ENCODE measurements around the gene PPP2R3B. TPM values are rescaled to one million over a fixed set of nuclear protein-coding genes. Genes with fewer than 3 reads are reported as not detected.

Gene PPP2R3B
- polyA plus RNA-seq, 1 donor from 2014 or later = 41.7 TPM

DNA sequence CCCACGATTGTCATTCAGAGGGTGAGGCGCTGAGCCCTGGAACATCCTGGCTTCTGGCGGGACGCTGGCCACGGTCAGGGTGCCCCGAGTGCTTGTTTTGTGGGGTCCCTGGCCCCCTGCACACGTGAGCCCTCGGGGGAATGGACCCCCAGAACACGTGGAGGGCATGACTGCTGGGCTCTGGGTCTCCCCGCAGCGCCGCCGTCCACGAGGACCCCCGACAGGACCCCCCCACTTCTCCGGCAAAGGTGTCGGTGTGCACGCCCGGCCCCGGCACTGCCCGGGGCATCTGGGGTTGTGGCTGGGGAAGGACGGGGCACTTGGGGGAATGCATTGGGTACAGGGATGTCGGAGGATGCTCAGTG is 54.2 kb downstream of the PPP2R3B start:
- Histone ChIP-seq H4K20me1 (ENCODE audit: insufficient read depth) (no peaks in the 10 kb centered on the region), H3K4me2 (ENCODE audit: low read length) (no peak overlapping the region), H3K27me3 (ENCODE audit: insufficient read depth, low read depth, low read length) (no peaks in the 10 kb centered on the region), H3K9me3 (ENCODE audit: low read length) (no peaks in the 10 kb centered on the region), H3K9me2 (ENCODE audit: insufficient read depth, low read length) (no peaks in the 10 kb centered on the region), H3F3A (ENCODE audit: insufficient read depth, low read length, poor library complexity, severe bottlenecking) (no peaks in the 10 kb centered on the region), H3K4me3 (ENCODE audit: low read length) (no peak overlapping the region), H2AFZ (ENCODE audit: low read depth, low read length) (no peak overlapping the region), H3K36me3 (ENCODE audit: insufficient read depth, low read length) (no peaks in the 10 kb centered on the region), H3K9ac (ENCODE audit: low read length) (no peak overlapping the region), H3K79me2 (replicated peaks; ENCODE audit: insufficient read depth, low read length) (no peaks in the 10 kb centered on the region), H3K27ac (ENCODE audit: low read length) (no peak overlapping the region)
- TF ChIP-seq RAD21 (conservative IDR thresholded peaks at IDR 0.05) (no peak), SMC3 (conservative IDR thresholded peaks at IDR 0.05; ENCODE audit: poor library complexity) (no peak), EP300 (conservative IDR thresholded peaks at IDR 0.05; ENCODE audit: poor library complexity, severe bottlenecking) (no peak), MXI1 (conservative IDR thresholded peaks at IDR 0.05; ENCODE audit: poor library complexity, severe bottlenecking) (no peak), TAF1 (IDR thresholded peaks at IDR 0.05; ENCODE audit: low read depth) (no peak), EZH2 (IDR thresholded peaks at IDR 0.05; ENCODE audit: borderline replicate concordance, insufficient read depth, low read length, poor library complexity, severe bottlenecking) (no peak), POLR2AphosphoS5 (IDR thresholded peaks at IDR 0.05) (no peak)
- TF ChIP-seq, protein P1, sequence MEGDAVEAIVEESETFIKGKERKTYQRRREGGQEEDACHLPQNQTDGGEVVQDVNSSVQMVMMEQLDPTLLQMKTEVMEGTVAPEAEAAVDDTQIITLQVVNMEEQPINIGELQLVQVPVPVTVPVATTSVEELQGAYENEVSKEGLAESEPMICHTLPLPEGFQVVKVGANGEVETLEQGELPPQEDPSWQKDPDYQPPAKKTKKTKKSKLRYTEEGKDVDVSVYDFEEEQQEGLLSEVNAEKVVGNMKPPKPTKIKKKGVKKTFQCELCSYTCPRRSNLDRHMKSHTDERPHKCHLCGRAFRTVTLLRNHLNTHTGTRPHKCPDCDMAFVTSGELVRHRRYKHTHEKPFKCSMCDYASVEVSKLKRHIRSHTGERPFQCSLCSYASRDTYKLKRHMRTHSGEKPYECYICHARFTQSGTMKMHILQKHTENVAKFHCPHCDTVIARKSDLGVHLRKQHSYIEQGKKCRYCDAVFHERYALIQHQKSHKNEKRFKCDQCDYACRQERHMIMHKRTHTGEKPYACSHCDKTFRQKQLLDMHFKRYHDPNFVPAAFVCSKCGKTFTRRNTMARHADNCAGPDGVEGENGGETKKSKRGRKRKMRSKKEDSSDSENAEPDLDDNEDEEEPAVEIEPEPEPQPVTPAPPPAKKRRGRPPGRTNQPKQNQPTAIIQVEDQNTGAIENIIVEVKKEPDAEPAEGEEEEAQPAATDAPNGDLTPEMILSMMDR (IDR thresholded peaks at IDR 0.05; ENCODE audit: poor library complexity, severe bottlenecking) = no peak
- TF ChIP-seq, protein P2, sequence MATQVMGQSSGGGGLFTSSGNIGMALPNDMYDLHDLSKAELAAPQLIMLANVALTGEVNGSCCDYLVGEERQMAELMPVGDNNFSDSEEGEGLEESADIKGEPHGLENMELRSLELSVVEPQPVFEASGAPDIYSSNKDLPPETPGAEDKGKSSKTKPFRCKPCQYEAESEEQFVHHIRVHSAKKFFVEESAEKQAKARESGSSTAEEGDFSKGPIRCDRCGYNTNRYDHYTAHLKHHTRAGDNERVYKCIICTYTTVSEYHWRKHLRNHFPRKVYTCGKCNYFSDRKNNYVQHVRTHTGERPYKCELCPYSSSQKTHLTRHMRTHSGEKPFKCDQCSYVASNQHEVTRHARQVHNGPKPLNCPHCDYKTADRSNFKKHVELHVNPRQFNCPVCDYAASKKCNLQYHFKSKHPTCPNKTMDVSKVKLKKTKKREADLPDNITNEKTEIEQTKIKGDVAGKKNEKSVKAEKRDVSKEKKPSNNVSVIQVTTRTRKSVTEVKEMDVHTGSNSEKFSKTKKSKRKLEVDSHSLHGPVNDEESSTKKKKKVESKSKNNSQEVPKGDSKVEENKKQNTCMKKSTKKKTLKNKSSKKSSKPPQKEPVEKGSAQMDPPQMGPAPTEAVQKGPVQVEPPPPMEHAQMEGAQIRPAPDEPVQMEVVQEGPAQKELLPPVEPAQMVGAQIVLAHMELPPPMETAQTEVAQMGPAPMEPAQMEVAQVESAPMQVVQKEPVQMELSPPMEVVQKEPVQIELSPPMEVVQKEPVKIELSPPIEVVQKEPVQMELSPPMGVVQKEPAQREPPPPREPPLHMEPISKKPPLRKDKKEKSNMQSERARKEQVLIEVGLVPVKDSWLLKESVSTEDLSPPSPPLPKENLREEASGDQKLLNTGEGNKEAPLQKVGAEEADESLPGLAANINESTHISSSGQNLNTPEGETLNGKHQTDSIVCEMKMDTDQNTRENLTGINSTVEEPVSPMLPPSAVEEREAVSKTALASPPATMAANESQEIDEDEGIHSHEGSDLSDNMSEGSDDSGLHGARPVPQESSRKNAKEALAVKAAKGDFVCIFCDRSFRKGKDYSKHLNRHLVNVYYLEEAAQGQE (IDR thresholded peaks at IDR 0.05; ENCODE audit: borderline replicate concordance) = no peak

DNA sequence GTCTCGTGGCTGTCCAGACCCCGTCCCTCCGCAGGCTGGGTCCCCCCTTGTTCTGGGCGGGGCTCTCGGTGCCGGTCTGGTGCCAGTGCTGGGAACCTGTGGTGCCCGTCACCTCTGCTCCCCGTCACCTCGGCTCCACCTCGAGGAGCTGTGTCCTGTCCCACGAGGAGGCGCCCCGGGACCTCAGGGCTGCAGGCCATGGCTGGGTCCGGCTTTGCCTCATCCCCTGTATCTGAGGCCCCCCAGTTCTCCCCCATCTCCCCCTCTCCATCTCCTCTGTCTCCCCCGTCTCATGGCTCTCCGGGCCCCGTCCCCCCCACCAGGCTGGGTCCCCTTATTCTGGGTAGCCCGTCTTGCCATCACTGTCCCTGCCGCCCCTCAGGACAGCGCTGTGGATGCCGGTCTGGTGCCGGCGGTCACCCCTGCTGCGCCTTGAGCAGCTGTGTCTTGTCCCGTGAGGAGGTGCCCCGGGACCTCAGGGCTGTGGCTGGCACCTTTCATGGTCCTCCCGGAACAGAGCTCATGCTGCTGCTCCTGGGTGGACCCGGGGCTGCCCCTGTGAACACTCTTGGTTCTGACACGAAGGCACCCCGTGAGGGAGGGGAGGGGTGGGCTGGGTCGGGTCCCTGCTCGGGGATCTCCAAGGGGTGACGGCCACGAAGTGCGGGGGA is 54.7 kb downstream of the PPP2R3B start:
- H3F3A ChIP-seq (ENCODE audit: insufficient read depth, low read length, poor library complexity, severe bottlenecking) = no peaks in the 10 kb centered on the region
- TF ChIP-seq SMC3 (conservative IDR thresholded peaks at IDR 0.05; ENCODE audit: poor library complexity) (no peak), RAD21 (conservative IDR thresholded peaks at IDR 0.05) (no peak), TAF1 (IDR thresholded peaks at IDR 0.05; ENCODE audit: low read depth) (no peak), EZH2 (IDR thresholded peaks at IDR 0.05; ENCODE audit: borderline replicate concordance, insufficient read depth, low read length, poor library complexity, severe bottlenecking) (no peak), POLR2AphosphoS5 (IDR thresholded peaks at IDR 0.05) (no peak)
- TF ChIP-seq, protein P2 (IDR thresholded peaks at IDR 0.05; ENCODE audit: borderline replicate concordance) = no peak
- no peaks in the 10 kb centered on the region for H3K9me2 ChIP-seq (ENCODE audit: insufficient read depth, low read length)
- no peaks in the 10 kb centered on the region for H4K20me1 ChIP-seq (ENCODE audit: insufficient read depth)
- H3K79me2 ChIP-seq (replicated peaks; ENCODE audit: insufficient read depth, low read length) = no peaks in the 10 kb centered on the region
- no peaks in the 10 kb centered on the region for H3K36me3 ChIP-seq (ENCODE audit: insufficient read depth, low read length)
- H3K27ac ChIP-seq (ENCODE audit: low read length) = no peak overlapping the region
- no peaks in the 10 kb centered on the region for H3K9me3 ChIP-seq (ENCODE audit: low read length)
- H2AFZ ChIP-seq (ENCODE audit: low read depth, low read length) = no peak overlapping the region
- no peak overlapping the region for H3K4me3 ChIP-seq (ENCODE audit: low read length)
- no peaks in the 10 kb centered on the region for H3K27me3 ChIP-seq (ENCODE audit: insufficient read depth, low read depth, low read length)
- H3K4me2 ChIP-seq (ENCODE audit: low read length) = no peak overlapping the region
- H3K9ac ChIP-seq (ENCODE audit: low read length) = no peak overlapping the region

Measured in neural cell (in vitro differentiated cells).